Fibroblast of the aortic adventitia (primary cell): ENCODE results near the gene PRG3. TPM values are rescaled to one million over a fixed set of nuclear protein-coding genes. Genes with fewer than 3 reads are reported as not detected.
A peak's percentile ranks its signal among the peaks of the same experiment; 100 is the strongest.
"Not testable (repeated sequence)": the region's sequence is repeated elsewhere in the genome, so short reads cannot be mapped to it uniquely, and the experiment has no call there.

Experiments
- DNase-seq: peaks from one replicate; pipeline ENCODE4 v3.0.0-alpha.2; 2010; ENCODE audit warnings: low read depth
- H3K4me3 ChIP-seq: 2 replicates; pipeline ENCODE4 v1.5.1; 2011; ENCODE audit warnings: low read depth, mild to moderate bottlenecking, control low read depth, low read length, moderate library complexity
- total RNA-seq: library from RNA; depleted of rRNA; stranded (reverse); fragments of >200 nt; gene quantifications from 2 replicates; pipeline ENCODE4 v1.2.3, GENCODE V29; 2012; ENCODE audit warnings: low replicate concordance
- TF ChIP-seq, protein P1 (sequence below): IDR thresholded peaks from 2 replicates; pipeline ENCODE4 v1.5.1; 2011; ENCODE audit warnings: mild to moderate bottlenecking, low read length, control low read depth, inconsistent platforms; ENCODE audit not compliant: insufficient read depth

PRG3 gene
- total RNA-seq, 1 donor, result not detected

DNA sequence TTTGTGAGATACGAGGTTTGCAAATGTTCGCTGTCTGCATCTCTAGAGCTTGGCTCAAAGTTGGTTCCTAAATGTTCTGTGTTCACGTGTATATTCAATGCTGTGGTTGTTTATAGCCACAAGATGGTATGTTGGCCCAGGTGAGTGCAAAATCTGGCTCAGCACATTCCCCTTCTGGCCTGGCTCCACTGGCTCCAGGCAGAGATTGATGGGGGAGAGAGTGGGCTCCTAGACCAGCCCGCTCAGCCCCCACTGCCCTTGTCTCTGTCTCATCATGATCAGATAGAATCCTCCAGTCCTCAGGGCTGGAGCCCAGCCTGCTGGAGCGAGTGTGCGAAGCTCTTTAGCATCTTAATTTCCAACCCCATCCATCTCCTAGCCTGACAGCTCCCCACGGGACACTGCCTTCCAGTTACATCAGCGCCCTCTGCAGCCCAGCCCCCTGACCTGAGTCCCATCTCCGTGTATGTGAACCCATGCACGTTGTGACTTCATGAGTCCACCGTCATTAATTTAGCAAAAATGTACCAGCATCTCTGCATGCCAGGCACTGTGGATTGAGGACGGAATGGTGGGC lies 40.8 kb downstream of the PRG3 start:
- TF ChIP-seq, protein P1, sequence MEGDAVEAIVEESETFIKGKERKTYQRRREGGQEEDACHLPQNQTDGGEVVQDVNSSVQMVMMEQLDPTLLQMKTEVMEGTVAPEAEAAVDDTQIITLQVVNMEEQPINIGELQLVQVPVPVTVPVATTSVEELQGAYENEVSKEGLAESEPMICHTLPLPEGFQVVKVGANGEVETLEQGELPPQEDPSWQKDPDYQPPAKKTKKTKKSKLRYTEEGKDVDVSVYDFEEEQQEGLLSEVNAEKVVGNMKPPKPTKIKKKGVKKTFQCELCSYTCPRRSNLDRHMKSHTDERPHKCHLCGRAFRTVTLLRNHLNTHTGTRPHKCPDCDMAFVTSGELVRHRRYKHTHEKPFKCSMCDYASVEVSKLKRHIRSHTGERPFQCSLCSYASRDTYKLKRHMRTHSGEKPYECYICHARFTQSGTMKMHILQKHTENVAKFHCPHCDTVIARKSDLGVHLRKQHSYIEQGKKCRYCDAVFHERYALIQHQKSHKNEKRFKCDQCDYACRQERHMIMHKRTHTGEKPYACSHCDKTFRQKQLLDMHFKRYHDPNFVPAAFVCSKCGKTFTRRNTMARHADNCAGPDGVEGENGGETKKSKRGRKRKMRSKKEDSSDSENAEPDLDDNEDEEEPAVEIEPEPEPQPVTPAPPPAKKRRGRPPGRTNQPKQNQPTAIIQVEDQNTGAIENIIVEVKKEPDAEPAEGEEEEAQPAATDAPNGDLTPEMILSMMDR, result no peak
- DNase-seq, result no peak
- H3K4me3 ChIP-seq, result no peak overlapping the region

DNA sequence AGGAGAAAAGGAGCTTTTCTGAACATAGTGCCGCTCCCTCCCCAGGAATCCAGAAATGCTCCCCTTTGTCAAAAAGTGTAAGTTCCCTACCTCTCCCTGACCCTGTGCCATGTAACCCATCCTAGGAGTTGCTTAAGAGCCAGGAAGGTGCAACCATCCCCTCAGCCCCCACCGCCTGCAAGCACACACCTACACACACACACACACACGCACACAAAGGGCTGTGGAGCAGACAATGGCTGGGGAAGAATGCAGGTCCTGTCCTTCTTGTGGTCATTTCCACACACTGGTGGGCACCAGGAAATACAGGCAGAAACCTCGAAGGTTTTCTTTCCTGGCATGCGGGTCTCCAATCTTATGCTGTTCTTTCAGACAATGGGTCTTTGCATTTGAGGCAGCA lies 41.6 kb downstream of the PRG3 start:
- DNase-seq, result no peak
- H3K4me3 ChIP-seq, result no peak overlapping the region
- TF ChIP-seq, protein P1, result no peak

DNA sequence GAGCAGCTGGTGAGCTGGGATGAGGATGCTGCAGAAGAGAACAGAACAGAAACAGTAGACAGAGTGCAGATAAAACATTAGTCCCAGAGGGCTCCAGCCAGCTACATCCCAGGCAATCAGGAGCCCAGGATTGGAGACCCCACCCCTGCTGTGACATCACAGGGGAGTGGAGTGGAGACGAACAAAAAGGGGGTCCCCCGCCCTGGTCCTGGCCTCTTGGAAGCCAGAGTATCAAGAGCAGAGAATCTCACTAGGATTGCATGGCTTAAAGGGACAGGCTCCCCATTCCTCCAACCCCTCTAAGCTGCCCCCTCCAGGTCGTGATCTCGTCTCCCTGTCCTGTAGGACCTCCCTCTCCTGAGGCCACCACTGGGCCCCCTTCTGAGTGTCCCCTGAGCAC lies 42.8 kb downstream of the PRG3 start, which contains the start of gene P2RX3:
Gene P2RX3, plus strand, starts transcription at position 211 of the 400 bp plus-strand sequence. CDS start 199 bp downstream, outside the sequence.
- no peak for DNase-seq

DNA sequence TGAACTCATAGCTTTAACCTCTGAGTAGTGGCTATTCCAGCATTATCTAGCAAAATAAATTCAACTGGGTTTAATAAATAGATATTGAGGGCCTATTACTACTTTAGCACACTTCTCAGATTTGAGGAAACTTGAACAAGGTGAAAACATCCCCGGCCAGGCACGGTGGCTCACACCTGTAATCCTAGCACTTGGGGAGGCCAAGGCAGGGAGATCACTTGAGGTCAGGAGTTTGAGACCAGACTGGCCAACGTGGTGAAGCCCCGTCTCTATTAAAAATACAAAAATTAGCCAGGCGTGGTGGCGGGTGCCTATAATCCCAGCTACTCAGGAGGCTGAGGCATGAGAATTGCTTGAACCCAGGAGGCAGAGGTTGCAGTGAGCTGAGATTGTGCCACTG lies 44.1 kb downstream of the PRG3 start:
- not testable (repeated sequence) for DNase-seq, H3K4me3 ChIP-seq

More for the DNA sequence above, 42.8 kb downstream of the PRG3 start, which contains the start of gene P2RX3:
- no peak within 1 kb of the TSS for H3K4me3 ChIP-seq
- TF ChIP-seq, protein P1, result no peak

DNA sequence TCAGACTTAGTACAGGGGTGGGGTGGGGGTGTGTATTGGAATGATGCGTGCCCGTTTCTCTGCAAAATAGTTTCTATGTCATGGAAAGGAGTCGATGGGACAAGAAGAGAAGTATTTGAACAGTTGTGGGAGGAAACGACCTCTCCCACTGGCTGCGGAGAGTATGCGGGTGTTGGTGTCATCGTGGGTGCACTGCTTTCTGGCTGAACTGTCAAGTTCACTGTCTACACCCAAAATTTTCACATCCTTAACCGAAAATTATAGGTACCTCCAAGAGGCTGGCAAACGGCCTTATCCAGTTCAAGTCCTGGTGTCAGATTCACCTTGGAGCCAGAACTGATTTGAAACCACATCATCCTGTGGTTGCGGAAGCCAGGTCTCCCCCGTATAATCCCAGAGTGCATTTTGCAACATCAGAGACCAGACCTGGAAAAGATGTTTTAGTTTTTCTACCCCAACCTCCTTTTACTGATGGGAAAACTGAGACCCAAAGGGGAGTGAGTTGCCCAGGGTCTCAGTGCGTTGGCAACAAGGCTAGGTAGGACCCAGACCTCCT lies 44.8 kb downstream of the PRG3 start:
- no peak for DNase-seq
- peak overlapping the region; percentile 85 for H3K4me3 ChIP-seq
- TF ChIP-seq, protein P1, result no peak

DNA sequence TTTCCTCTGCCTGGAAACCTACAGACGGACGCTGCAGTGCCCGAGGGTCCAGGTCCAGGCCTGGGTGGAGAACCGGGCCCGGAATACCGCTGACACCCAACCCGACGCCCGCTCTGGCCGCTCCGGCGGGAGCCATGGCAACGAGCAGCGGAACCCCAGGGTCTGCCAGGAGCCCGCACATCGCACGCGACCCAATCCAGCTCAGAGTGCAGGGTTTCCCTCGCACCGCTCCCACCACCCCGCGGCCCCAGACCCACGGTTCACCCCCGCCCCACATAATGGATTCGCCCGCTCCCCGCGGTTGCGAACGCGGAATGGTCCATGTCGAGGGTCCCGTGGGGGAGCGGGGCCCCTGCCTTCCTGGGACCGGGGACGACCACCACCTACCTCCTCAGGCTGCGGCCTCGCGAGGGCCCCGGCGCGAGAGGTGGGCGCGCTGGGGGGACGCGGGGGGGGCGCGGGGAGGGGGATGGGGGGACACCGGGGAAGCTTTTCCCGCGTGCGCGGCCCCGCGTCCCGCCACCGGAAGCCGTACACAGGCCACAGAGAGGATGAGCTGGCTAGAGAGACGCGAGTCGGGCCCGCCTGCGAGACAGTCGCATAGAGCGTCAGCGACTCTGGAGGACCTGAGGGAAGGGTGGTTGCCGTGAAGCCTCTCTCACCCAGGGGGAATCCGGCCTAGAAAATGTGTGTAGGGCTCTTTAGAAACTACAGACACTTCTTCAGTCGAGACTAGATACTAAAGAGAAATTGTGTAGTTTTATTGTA lies 45.4 kb downstream of the PRG3 start, which contains the start of gene SSRP1:
Gene SSRP1, minus strand, starts transcription at position 550 of the 768 bp plus-strand sequence. CDS start 771 bp downstream, outside the sequence.
- DNase-seq, result peak; percentile 81
- peak within 1 kb of the TSS; percentile 85 for H3K4me3 ChIP-seq
- TF ChIP-seq, protein P1, result no peak

DNA sequence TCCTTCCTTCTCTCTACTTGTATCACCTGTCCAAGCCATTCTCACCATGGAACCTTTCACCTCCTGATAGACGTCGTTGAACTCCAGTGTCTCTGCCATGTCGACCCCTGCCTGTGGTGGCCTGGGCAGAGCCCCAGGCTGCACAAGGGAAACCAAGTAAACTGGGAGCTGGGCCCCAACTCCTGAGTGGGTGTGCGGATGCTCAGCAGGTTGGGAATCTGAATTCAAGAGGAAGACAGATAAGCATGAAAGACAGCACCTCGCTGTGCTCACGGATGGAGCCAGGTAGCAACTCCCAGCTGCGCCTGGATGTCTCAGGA lies 46.0 kb downstream of the PRG3 start:
- DNase-seq, result no peak
- H3K4me3 ChIP-seq, result peak overlapping the region; percentile 85
- TF ChIP-seq, protein P1, result no peak
